Psoas muscle (tissue), 8 donors: ENCODE measurements around the gene USF1. TPM values are rescaled to one million over a fixed set of nuclear protein-coding genes. Genes with fewer than 3 reads are reported as not detected.
"Not testable (repeated sequence)": the region's sequence is repeated elsewhere in the genome, so short reads cannot be mapped to it uniquely, and the experiment has no call there.

Source experiments
- ATAC-seq, 4 donors: fragments of 200-7000 bp; cut with Tn5 transposase; one replicate each; pipeline ENCODE4 v1.9.1; 2020; ENCODE audit warnings: moderate library complexity in 3 of 4, mild to moderate bottlenecking in 2 of 4
- DNase-seq, 2 donors: peaks; one replicate each; pipeline ENCODE4 v3.0.0-alpha.2; 2020
- H3K27ac ChIP-seq: fragments of 200-600 bp; one replicate; pipeline ENCODE4 v1.8.0; 2022
- H3K27me3 ChIP-seq, 3 donors: fragments of 200-600 bp in 1 of 3; one replicate each; pipeline versions ENCODE4 v1.6.1 to v1.8.0; 2013 to 2022; ENCODE audit warnings: low read length in 2 of 3, mild to moderate bottlenecking in 2 of 3, moderate library complexity in 1 of 3; ENCODE audit not compliant: insufficient read depth in 3 of 3
- H3K36me3 ChIP-seq, 2 donors: fragments of 200-600 bp in 1 of 2; one replicate each; pipeline versions ENCODE4 v1.6.1 to v1.8.0; 2013 to 2022; ENCODE audit warnings: low read depth in 1 of 2, mild to moderate bottlenecking in 1 of 2, moderate library complexity in 1 of 2; ENCODE audit not compliant: insufficient read depth in 1 of 2
- H3K4me1 ChIP-seq: fragments of 200-600 bp; one replicate; pipeline ENCODE4 v1.8.0; 2022
- H3K4me3 ChIP-seq: fragments of 200-600 bp; one replicate; pipeline ENCODE4 v1.8.0; 2022; ENCODE audit warnings: mild to moderate bottlenecking
- H3K9me3 ChIP-seq: fragments of 200-600 bp; one replicate; pipeline ENCODE4 v1.8.0; 2022
- WGBS, 3 donors: extraction: QIAGEN DNeasy Blood & Tissue Kit; methylation state at CpG; one replicate each; pipeline versions ENCODE4 v1.1.6 to v1.1.7; 2013; 5-methylcytosine and 5-hydroxymethylcytosine counted together
- intact Hi-C, 2 donors: fragments of 100-400 bp; cut with DNase I; formaldehyde crosslinking; loops; one replicate each; pipeline versions ENCODE4 v1.11.0 to v1.14.2; 2022
- polyA plus RNA-seq, 3 donors: library from polyadenylated mRNA; stranded (reverse); fragments of 200-250 nt; gene quantifications; one replicate each; pipeline ENCODE4 v1.2.3, GENCODE V29; 2013
- total RNA-seq, 4 donors: library from RNA; stranded (reverse); fragmentation: NEBNext Ultra II Directional in 2 of 4; extraction: Animal tissue kit (Norgen Biotek cat#: 25700) in 2 of 4; gene quantifications; one replicate each; pipeline versions ENCODE4 v1.2.1 to v1.2.4, GENCODE V29; 2021 to 2023
- TF ChIP-seq, protein P1 (sequence below): fragments of 200-600 bp; IDR thresholded peaks from one replicate; pipeline ENCODE4 v1.8.0; 2022; ENCODE audit warnings: antibody characterized with exemption
- donor health status: healthy with polysubstance abuse.
- donor health status: DM: no; HTN: no; CAD: no; lungs with moderate emphysema.
- donor health status: Bipolar disorder and iron deficiency.
- donor health status: healthy.
- donor health status: DM: yes; HTN: yes; CAD: no.
- donor health status: DM: no; HTN: no; CAD: no.
- donor health status: DM: no; HTN: no; CAD: no.
- donor health status: DM: yes; HTN: yes; CAD: no.

Gene USF1
- total and polyA plus RNA-seq, 7 donors = 29.8 to 68.1 (median 40.0) TPM

DNA sequence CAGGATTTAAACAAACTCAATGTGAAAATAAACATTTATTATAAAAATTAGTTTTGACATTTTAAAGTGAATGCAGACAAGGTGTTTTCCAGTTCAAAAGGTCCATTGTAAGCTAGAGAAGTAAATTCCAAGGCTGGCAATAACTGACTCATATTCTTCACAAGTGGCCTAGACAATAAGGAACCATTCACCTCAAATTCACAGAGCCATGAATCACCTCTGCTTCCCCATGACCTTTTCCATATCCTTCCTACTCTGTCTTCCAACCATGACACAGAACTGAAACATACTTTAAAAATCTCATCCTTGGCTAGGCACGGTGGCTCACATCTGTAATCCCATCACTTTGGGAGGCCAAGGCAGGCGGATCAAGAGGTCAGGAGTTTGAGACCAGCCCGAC lies 49.6 kb downstream of the USF1 start:
- Histone ChIP-seq H3K9me3 (no peaks in the 10 kb centered on the region), H3K4me3 (no peak overlapping the region), H3K27me3 (no peaks in the 10 kb centered on the region), H3K27ac (no peak overlapping the region), H3K36me3 (no peaks in the 10 kb centered on the region), H3K4me1 (no peaks in the 10 kb centered on the region)
- DNase-seq = no peak
- ATAC-seq = no peak
- intact Hi-C loops = loop anchor here (2.0 to 5.0 kb wide), 2 partner anchors 101 to 141 kb away; no protein-coding TSS in a partner anchor
- WGBS, 3 donors = 85 to 91% (median 90%) methylated on average over 3 of the region's 3 CpGs
- TF ChIP-seq, protein P1, sequence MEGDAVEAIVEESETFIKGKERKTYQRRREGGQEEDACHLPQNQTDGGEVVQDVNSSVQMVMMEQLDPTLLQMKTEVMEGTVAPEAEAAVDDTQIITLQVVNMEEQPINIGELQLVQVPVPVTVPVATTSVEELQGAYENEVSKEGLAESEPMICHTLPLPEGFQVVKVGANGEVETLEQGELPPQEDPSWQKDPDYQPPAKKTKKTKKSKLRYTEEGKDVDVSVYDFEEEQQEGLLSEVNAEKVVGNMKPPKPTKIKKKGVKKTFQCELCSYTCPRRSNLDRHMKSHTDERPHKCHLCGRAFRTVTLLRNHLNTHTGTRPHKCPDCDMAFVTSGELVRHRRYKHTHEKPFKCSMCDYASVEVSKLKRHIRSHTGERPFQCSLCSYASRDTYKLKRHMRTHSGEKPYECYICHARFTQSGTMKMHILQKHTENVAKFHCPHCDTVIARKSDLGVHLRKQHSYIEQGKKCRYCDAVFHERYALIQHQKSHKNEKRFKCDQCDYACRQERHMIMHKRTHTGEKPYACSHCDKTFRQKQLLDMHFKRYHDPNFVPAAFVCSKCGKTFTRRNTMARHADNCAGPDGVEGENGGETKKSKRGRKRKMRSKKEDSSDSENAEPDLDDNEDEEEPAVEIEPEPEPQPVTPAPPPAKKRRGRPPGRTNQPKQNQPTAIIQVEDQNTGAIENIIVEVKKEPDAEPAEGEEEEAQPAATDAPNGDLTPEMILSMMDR = no peak

DNA sequence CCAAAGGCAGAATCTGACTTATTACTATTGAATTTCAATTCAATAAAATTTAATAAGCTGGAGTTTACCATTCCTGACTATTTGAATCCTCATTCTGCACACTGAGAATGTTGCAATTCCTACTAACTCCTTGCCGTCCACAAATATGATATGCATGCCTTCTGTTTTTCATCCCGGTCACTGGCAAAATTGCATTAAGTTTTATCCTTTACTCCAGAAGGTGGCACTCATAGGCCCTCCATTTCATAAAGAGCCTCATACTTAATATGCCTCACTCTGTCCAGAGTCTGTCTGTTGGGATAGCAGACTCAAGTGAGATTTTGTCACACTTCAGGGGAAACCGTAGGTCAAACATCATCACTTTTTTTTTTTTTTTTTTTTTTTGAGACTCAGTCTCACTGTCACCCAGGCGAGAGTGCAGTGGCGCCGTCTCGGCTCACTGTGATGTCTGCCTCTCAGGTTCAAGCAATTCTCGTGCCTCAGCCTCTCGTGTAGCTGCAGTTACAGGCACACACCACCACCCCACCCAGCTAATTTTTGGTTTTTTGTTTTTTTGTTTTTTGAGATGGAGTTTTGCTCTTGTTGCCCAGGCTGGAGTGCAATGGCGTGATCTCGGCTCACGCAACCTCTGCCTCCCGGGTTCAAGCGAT lies 52.1 kb downstream of the USF1 start:
- Histone ChIP-seq H3K27ac (no peak overlapping the region), H3K27me3 (no peaks in the 10 kb centered on the region), H3K36me3 (no peaks in the 10 kb centered on the region), H3K9me3 (no peaks in the 10 kb centered on the region), H3K4me3 (no peak overlapping the region), H3K4me1 (no peaks in the 10 kb centered on the region)
- TF ChIP-seq, protein P1 = peak; percentile 5
- ATAC-seq = peak in 1 of 4 donors; percentile 39
- WGBS, 3 donors = 72 to 74% (median 73%) methylated on average over 14 of the region's 14 CpGs
- no peak for DNase-seq
- intact Hi-C loops = loop anchor here in 1 of 2 donors (5.0 kb wide), 1 partner anchor 266 kb away; no protein-coding TSS in a partner anchor

DNA sequence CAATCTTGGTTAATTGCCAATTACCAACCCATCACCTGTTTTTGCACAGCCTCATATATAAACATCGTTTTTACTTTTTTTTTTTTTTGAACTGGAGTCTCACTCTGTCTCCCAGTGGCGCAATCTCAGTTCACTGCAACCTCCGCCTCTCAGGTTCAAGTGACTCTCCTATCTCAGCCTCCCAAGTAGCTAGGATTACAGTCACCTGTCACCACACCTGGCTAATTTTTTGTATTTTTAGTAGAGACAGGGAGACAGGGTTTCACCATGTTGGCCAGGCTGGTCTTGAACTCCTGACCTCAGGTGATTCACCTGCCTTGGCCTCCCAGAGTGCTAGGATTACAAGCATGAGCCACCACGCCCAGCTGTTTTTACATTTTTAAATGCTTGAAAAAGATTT lies 53.7 kb downstream of the USF1 start:
- H3K4me3 ChIP-seq, H3K27me3 ChIP-seq, DNase-seq, H3K4me1 ChIP-seq, H3K27ac ChIP-seq, ATAC-seq, H3K36me3 ChIP-seq, H3K9me3 ChIP-seq: not testable (repeated sequence)
- 82 to 87% (median 84%) methylated on average over 4 of the region's 4 CpGs for WGBS, 3 donors
- intact Hi-C loops = loop anchor here in 1 of 2 donors (5.0 kb wide), 1 partner anchor 265 kb away; no protein-coding TSS in a partner anchor

Other genes starting within 250 kb of the USF1 start
- under 1 TPM in 3 of 4 donors, not detected in 1; 0.27 to 0.49 (median 0.38) TPM for gene LY9, start 249.8 kb downstream of the USF1 start, total RNA-seq
- under 1 TPM in 2 of 3 donors, not detected in 1; 0.06 to 0.10 TPM for gene LY9, start 249.8 kb downstream of the USF1 start, polyA plus RNA-seq
- gene CD244, start 183.1 kb downstream of the USF1 start, total RNA-seq = under 1 TPM in 2 of 4 donors, not detected in 2; 0.12 to 0.63 TPM
- under 1 TPM in 2 of 3 donors, not detected in 1; 0.03 to 0.05 TPM for gene CD244, start 183.1 kb downstream of the USF1 start, polyA plus RNA-seq
- 1 to 10 TPM in 1 of 4 donors, under 1 TPM in 2, not detected in 1; 0.47 to 2.6 (median 0.63) TPM for gene ITLN1, start 160.8 kb downstream of the USF1 start, total RNA-seq
- 1 to 10 TPM in 1 of 3 donors, under 1 TPM in 2; 0.09 to 1.8 (median 0.84) TPM for gene ITLN1, start 160.8 kb downstream of the USF1 start, polyA plus RNA-seq
- gene ITLN2, start 91.2 kb downstream of the USF1 start, total RNA-seq = not detected
- gene ITLN2, start 91.2 kb downstream of the USF1 start, polyA plus RNA-seq = not detected
- gene F11R, start 24.8 kb downstream of the USF1 start, total RNA-seq = 10 to 100 TPM in 1 of 4 donors, 1 to 10 TPM in 3; 5.1 to 13.8 (median 8.6) TPM
- 1 to 10 TPM; 2.9 to 5.2 (median 3.6) TPM for gene F11R, start 24.8 kb downstream of the USF1 start, polyA plus RNA-seq
- gene TSTD1, start 7.0 kb downstream of the USF1 start, total RNA-seq = 10 to 100 TPM in 2 of 4 donors, 1 to 10 TPM in 2; 2.5 to 33.9 (median 8.2) TPM
- gene TSTD1, start 7.0 kb downstream of the USF1 start, polyA plus RNA-seq = 10 to 100 TPM in 2 of 3 donors, 1 to 10 TPM in 1; 9.3 to 20.5 (median 10.4) TPM
- 1 to 10 TPM; 1.6 to 3.3 (median 1.8) TPM for gene ARHGAP30, start 23.9 kb upstream of the USF1 start, total RNA-seq
- under 1 TPM; 0.44 to 0.73 (median 0.47) TPM for gene ARHGAP30, start 23.9 kb upstream of the USF1 start, polyA plus RNA-seq
- gene NECTIN4, start 43.6 kb upstream of the USF1 start, total RNA-seq = not detected
- under 1 TPM in 2 of 3 donors, not detected in 1; 0.01 to 0.03 TPM for gene NECTIN4, start 43.6 kb upstream of the USF1 start, polyA plus RNA-seq
- 1 to 10 TPM; 1.4 to 5.9 (median 3.5) TPM for gene KLHDC9, start 52.4 kb upstream of the USF1 start, total RNA-seq
- 1 to 10 TPM in 2 of 3 donors, under 1 TPM in 1; 0.34 to 2.7 (median 1.8) TPM for gene KLHDC9, start 52.4 kb upstream of the USF1 start, polyA plus RNA-seq
- gene PFDN2, start 72.1 kb upstream of the USF1 start, total RNA-seq = 100 to 1,000 TPM in 3 of 4 donors, 10 to 100 TPM in 1; 60.2 to 144 (median 124) TPM
- 100 to 1,000 TPM; 191 to 759 (median 235) TPM for gene PFDN2, start 72.1 kb upstream of the USF1 start, polyA plus RNA-seq
- gene NIT1, start 72.1 kb upstream of the USF1 start, total RNA-seq = 10 to 100 TPM; 20.1 to 43.8 (median 28.5) TPM
- 10 to 100 TPM; 24.0 to 39.9 (median 30.7) TPM for gene NIT1, start 72.1 kb upstream of the USF1 start, polyA plus RNA-seq
- 10 to 100 TPM; 30.4 to 70.8 (median 51.5) TPM for gene DEDD, start 86.7 kb upstream of the USF1 start, total RNA-seq
- 10 to 100 TPM; 45.8 to 65.4 (median 63.5) TPM for gene DEDD, start 86.7 kb upstream of the USF1 start, polyA plus RNA-seq
- 10 to 100 TPM; 56.6 to 76.2 (median 63.9) TPM for gene UFC1, start 108.0 kb upstream of the USF1 start, total RNA-seq
- gene UFC1, start 108.0 kb upstream of the USF1 start, polyA plus RNA-seq = 100 to 1,000 TPM in 1 of 3 donors, 10 to 100 TPM in 2; 98.2 to 141 (median 99.6) TPM
- 10 to 100 TPM; 13.4 to 26.5 (median 23.2) TPM for gene USP21, start 113.5 kb upstream of the USF1 start, total RNA-seq
- 10 to 100 TPM; 16.7 to 47.3 (median 22.9) TPM for gene USP21, start 113.5 kb upstream of the USF1 start, polyA plus RNA-seq
- gene PPOX, start 120.4 kb upstream of the USF1 start, total RNA-seq = 10 to 100 TPM in 1 of 4 donors, 1 to 10 TPM in 3; 4.8 to 12.8 (median 6.9) TPM
- gene PPOX, start 120.4 kb upstream of the USF1 start, polyA plus RNA-seq = 10 to 100 TPM in 1 of 3 donors, 1 to 10 TPM in 2; 6.0 to 13.1 (median 7.5) TPM
- 10 to 100 TPM; 16.3 to 32.8 (median 28.9) TPM for gene B4GALT3, start 131.5 kb upstream of the USF1 start, total RNA-seq
- 10 to 100 TPM; 29.3 to 48.1 (median 30.9) TPM for gene B4GALT3, start 131.5 kb upstream of the USF1 start, polyA plus RNA-seq
- 1 to 10 TPM; 1.3 to 8.9 (median 5.2) TPM for gene ADAMTS4, start 153.1 kb upstream of the USF1 start, total RNA-seq
- 1 to 10 TPM in 1 of 3 donors, under 1 TPM in 2; 0.88 to 1.3 (median 0.92) TPM for gene ADAMTS4, start 153.1 kb upstream of the USF1 start, polyA plus RNA-seq
- gene NDUFS2, start 156.4 kb upstream of the USF1 start, total RNA-seq = 100 to 1,000 TPM; 204 to 336 (median 272) TPM
- 100 to 1,000 TPM; 207 to 270 (median 232) TPM for gene NDUFS2, start 156.4 kb upstream of the USF1 start, polyA plus RNA-seq
- gene FCER1G, start 169.3 kb upstream of the USF1 start, total RNA-seq = 10 to 100 TPM in 2 of 4 donors, 1 to 10 TPM in 2; 3.3 to 11.3 (median 9.7) TPM
- 10 to 100 TPM in 2 of 3 donors, 1 to 10 TPM in 1; 8.3 to 23.5 (median 12.4) TPM for gene FCER1G, start 169.3 kb upstream of the USF1 start, polyA plus RNA-seq
- under 1 TPM in 1 of 4 donors, not detected in 3; 0.86 TPM for gene APOA2, start 177.7 kb upstream of the USF1 start, total RNA-seq
- gene APOA2, start 177.7 kb upstream of the USF1 start, polyA plus RNA-seq = not detected
- gene TOMM40L, start 180.1 kb upstream of the USF1 start, total RNA-seq = 10 to 100 TPM; 10.0 to 39.2 (median 27.5) TPM
- gene TOMM40L, start 180.1 kb upstream of the USF1 start, polyA plus RNA-seq = 10 to 100 TPM; 26.4 to 38.3 (median 32.4) TPM
- not detected for gene NR1I3, start 192.2 kb upstream of the USF1 start, total RNA-seq
- under 1 TPM; 0.17 to 0.42 (median 0.25) TPM for gene NR1I3, start 192.2 kb upstream of the USF1 start, polyA plus RNA-seq
- gene PCP4L1, start 212.8 kb upstream of the USF1 start, total RNA-seq = under 1 TPM in 1 of 4 donors, not detected in 3; 0.45 TPM
- gene PCP4L1, start 212.8 kb upstream of the USF1 start, polyA plus RNA-seq = under 1 TPM; 0.21 to 0.28 (median 0.25) TPM